HepG2 (cell line): Measurements from ENCODE around the gene GRHPR. TPM values are rescaled to one million over a fixed set of nuclear protein-coding genes. Genes with fewer than 3 reads are reported as not detected.

Experiments used
- ARID3A ChIP-seq: IDR thresholded peaks from 2 replicates; pipeline ENCODE4 v1.6.1; 2012; ENCODE audit warnings: low read depth, low read length, improper control_type of control experiment
- FIP1L1 ChIP-seq: fragments of 200-400 bp; formaldehyde crosslinking; IDR thresholded peaks from 2 replicates; pipeline ENCODE4 v1.6.1; 2018; ENCODE audit warnings: low read depth, mild to moderate bottlenecking, low read length, moderate library complexity, borderline replicate concordance; ENCODE audit not compliant: insufficient read depth
- IKZF5 ChIP-seq: IDR thresholded peaks from 2 replicates; pipeline ENCODE4 v1.6.1; 2018; ENCODE audit warnings: missing genetic modification reagents, mild to moderate bottlenecking, missing compliant biosample characterization
- LBX2 ChIP-seq: sonication (generic); formaldehyde crosslinking; IDR thresholded peaks from 2 replicates; pipeline ENCODE4 v1.5.0; 2020; ENCODE audit warnings: missing genetic modification reagents, mild to moderate bottlenecking, borderline replicate concordance
- STAT5B ChIP-seq: sonication (generic); formaldehyde crosslinking; IDR thresholded peaks from 2 replicates; pipeline ENCODE4 v1.4.0; 2020; ENCODE audit warnings: missing genetic modification reagents
- TAF1 ChIP-seq: sonication (generic); formaldehyde crosslinking; IDR thresholded peaks from 2 replicates; pipeline ENCODE4 v1.4.0; 2020; ENCODE audit warnings: missing genetic modification reagents
- TERF1 ChIP-seq: sonication (generic); formaldehyde crosslinking; IDR thresholded peaks from 2 replicates; pipeline ENCODE4 v1.8.0; 2022; ENCODE audit warnings: mild to moderate bottlenecking, missing genetic modification reagents, moderate library complexity
- ZNF20 ChIP-seq: sonication (generic); formaldehyde crosslinking; IDR thresholded peaks from 2 replicates; pipeline ENCODE4 v1.4.0; 2020; ENCODE audit warnings: mild to moderate bottlenecking, moderate library complexity, missing genetic modification reagents
- ZNF503 ChIP-seq: sonication (generic); formaldehyde crosslinking; IDR thresholded peaks from 2 replicates; pipeline ENCODE4 v1.4.0; 2020; ENCODE audit warnings: missing genetic modification reagents
- ZNF605 ChIP-seq: sonication (generic); formaldehyde crosslinking; IDR thresholded peaks from 2 replicates; pipeline ENCODE4 v1.8.0; 2022; ENCODE audit warnings: mild to moderate bottlenecking, missing genetic modification reagents
- ZNF607 ChIP-seq: sonication (generic); formaldehyde crosslinking; IDR thresholded peaks from 2 replicates; pipeline ENCODE4 v1.5.1; 2020; ENCODE audit warnings: missing genetic modification reagents, mild to moderate bottlenecking, borderline replicate concordance
- ZNF670 ChIP-seq: sonication (generic); formaldehyde crosslinking; IDR thresholded peaks from 2 replicates; pipeline ENCODE4 v1.8.0; 2022; ENCODE audit warnings: mild to moderate bottlenecking, missing genetic modification reagents, borderline replicate concordance
- polyA plus RNA-seq, 8 experiments: library from polyadenylated mRNA; depleted of rRNA in 3 of 8; stranded (reverse) in 7 of 8; unstranded in 1 of 8; fragments of >200 nt; fragmentation: Illumina TruSeq in 4 of 8; extraction: Trizol in 4 of 8; gene quantifications; 2 replicates each; pipeline versions ENCODE4 v1.2.1 to v1.2.3, GENCODE V29; 2011 to 2016; ENCODE audit warnings: low read depth in 4 of 8, missing spikeins in 1 of 8, mixed read lengths in 1 of 8; ENCODE audit not compliant: insufficient read depth in 1 of 8
- total RNA-seq, 5 experiments: library from RNA; depleted of rRNA; stranded (reverse); fragments of >200 nt; fragmentation: Illumina TruSeq; extraction: Trizol; gene quantifications; 2 replicates each; pipeline ENCODE4 v1.2.3, GENCODE V29; 2016; ENCODE audit warnings: low read depth in 1 of 5
- TF ChIP-seq, protein P1 (sequence below): sonication (generic); formaldehyde crosslinking; IDR thresholded peaks from 2 replicates; pipeline ENCODE4 v1.5.1; 2020; ENCODE audit warnings: mild to moderate bottlenecking, missing genetic modification reagents
- TF ChIP-seq, protein P2 (sequence below): sonication (generic); formaldehyde crosslinking; IDR thresholded peaks from 2 replicates; pipeline ENCODE4 v1.8.1; 2022; ENCODE audit warnings: low read depth, mild to moderate bottlenecking, missing genetic modification reagents

Gene GRHPR
- total and polyA plus RNA-seq, 2 of the 13 experiments (the other 11 are each of a cell fraction or from before 2014, with no cell fraction given): 113 to 115 TPM

DNA sequence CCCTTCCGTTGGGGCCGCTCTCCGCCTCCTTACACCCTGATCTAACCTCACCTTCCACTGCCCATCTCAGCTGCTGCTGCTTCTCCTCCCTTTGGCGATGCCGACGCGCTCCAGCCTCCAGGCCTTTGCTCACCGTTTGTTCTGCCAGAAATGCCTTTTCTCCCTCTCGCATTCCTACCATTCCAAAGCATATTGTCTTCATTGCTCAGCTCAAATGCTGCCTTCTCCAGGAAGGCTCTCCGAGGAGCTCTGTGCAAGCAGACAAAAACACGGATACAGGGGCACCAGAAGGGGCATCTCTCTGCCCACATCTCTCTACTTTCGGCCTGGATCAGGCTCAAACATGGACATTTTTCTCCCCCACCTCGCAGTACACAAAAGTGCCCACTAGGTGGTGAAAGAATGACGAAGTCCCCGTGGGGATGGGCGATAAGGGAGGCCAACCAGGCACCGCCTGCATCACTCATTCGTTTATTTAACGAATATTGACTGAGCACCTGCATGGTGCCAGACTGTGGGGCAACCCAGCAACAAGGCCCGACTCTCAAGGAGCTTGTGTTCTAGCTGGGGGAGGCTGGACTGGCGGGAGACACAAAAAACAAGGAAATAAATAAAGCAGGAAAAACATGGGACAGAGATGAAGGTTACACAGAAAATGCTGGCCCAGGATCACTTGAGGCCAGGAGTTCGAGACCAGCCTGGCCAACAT lies 7.3 kb upstream of the GRHPR start (continued):
- TF ChIP-seq, protein P1, sequence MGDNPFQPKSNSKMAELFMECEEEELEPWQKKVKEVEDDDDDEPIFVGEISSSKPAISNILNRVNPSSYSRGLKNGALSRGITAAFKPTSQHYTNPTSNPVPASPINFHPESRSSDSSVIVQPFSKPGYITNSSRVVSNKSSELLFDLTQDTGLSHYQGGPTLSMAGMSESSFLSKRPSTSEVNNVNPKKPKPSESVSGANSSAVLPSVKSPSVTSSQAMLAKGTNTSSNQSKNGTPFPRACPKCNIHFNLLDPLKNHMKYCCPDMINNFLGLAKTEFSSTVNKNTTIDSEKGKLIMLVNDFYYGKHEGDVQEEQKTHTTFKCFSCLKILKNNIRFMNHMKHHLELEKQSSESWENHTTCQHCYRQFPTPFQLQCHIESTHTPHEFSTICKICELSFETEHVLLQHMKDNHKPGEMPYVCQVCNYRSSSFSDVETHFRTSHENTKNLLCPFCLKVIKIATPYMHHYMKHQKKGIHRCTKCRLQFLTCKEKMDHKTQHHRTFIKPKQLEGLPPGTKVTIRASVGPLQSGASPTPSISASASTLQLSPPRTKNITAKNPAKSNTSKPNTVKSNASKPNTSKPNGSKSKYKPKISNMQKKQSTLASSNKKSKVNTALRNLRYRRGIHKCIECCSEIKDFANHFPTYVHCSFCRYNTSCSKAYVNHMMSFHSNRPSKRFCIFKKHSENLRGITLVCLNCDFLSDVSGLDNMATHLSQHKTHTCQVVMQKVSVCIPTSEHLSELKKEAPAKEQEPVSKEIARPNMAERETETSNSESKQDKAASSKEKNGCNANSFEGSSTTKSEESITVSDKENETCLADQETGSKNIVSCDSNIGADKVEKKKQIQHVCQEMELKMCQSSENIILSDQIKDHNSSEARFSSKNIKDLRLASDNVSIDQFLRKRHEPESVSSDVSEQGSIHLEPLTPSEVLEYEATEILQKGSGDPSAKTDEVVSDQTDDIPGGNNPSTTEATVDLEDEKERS (CRISPR knock-in tag): peak; percentile 72; the same call in 1 of the 2 replicates
- TF ChIP-seq TAF1 (CRISPR knock-in tag): no peak
- no peak for TF ChIP-seq LBX2
- no peak for TF ChIP-seq STAT5B (CRISPR knock-in tag)
- TF ChIP-seq, protein P2, sequence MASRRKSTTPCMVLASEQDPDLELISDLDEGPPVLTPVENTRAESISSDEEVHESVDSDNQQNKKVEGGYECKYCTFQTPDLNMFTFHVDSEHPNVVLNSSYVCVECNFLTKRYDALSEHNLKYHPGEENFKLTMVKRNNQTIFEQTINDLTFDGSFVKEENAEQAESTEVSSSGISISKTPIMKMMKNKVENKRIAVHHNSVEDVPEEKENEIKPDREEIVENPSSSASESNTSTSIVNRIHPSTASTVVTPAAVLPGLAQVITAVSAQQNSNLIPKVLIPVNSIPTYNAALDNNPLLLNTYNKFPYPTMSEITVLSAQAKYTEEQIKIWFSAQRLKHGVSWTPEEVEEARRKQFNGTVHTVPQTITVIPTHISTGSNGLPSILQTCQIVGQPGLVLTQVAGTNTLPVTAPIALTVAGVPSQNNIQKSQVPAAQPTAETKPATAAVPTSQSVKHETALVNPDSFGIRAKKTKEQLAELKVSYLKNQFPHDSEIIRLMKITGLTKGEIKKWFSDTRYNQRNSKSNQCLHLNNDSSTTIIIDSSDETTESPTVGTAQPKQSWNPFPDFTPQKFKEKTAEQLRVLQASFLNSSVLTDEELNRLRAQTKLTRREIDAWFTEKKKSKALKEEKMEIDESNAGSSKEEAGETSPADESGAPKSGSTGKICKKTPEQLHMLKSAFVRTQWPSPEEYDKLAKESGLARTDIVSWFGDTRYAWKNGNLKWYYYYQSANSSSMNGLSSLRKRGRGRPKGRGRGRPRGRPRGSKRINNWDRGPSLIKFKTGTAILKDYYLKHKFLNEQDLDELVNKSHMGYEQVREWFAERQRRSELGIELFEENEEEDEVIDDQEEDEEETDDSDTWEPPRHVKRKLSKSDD (CRISPR knock-in tag): 0 out of 2 replicates have a peak, but pooled peaks have one; percentile 39
- TF ChIP-seq ZNF670 (CRISPR knock-in tag): no peak
- TF ChIP-seq ARID3A: 0 out of 2 replicates have a peak, but pooled peaks have one; percentile 8
- peak; percentile 48; the same call in 1 of the 2 replicates for TF ChIP-seq IKZF5
- TF ChIP-seq ZNF503 (CRISPR knock-in tag): no peak
- no peak for TF ChIP-seq FIP1L1
- no peak for TF ChIP-seq TERF1 (CRISPR knock-in tag)
- 0 out of 2 replicates have a peak, but pooled peaks have one; percentile 33 for TF ChIP-seq ZNF607 (CRISPR knock-in tag)
- peak; percentile 50; the same call in 1 of the 2 replicates for TF ChIP-seq ZNF605
- no peak for TF ChIP-seq ZNF20
